H1 (cell line): ENCODE measurements around the gene LEMD1. TPM values are rescaled to one million over a fixed set of nuclear protein-coding genes. Genes with fewer than 3 reads are reported as not detected.

Experiments
- BACH1 ChIP-seq: IDR thresholded peaks from 2 replicates; pipeline ENCODE4 v1.6.1; 2012; ENCODE audit warnings: low read length, improper control_type of control experiment
- CBX8 ChIP-seq: fragments of 300-800, 300-1000 bp; sonication (generic); IDR thresholded peaks from 2 replicates; pipeline ENCODE4 v1.7.1; 2016; ENCODE audit warnings: low read depth, low read length, borderline replicate concordance
- CHD1 ChIP-seq: IDR thresholded peaks from 2 replicates; pipeline ENCODE4 v1.6.1; 2012; ENCODE audit warnings: low read depth, low read length, improper control_type of control experiment
- CHD7 ChIP-seq: fragments of 300-600 bp; sonication (generic); IDR thresholded peaks from 2 replicates; pipeline ENCODE4 v1.7.1; 2012; ENCODE audit warnings: low read length, moderate library complexity, mild to moderate bottlenecking, inconsistent platforms; ENCODE audit not compliant: insufficient replicate concordance
- E2F6 ChIP-seq: IDR thresholded peaks from 2 replicates; pipeline ENCODE4 v1.6.1; 2012; ENCODE audit warnings: inconsistent platforms
- NRF1 ChIP-seq: IDR thresholded peaks from 2 replicates; pipeline ENCODE4 v1.6.1; 2011; ENCODE audit warnings: mild to moderate bottlenecking, low read depth, low read length, improper control_type of control experiment
- POU5F1 ChIP-seq: IDR thresholded peaks from 2 replicates; pipeline ENCODE4 v1.6.1; 2011; ENCODE audit warnings: low read depth, mild to moderate bottlenecking, low read length, moderate library complexity
- RFX5 ChIP-seq: IDR thresholded peaks from 2 replicates; pipeline ENCODE4 v1.6.1; 2011; ENCODE audit warnings: low read depth, low read length, improper control_type of control experiment, borderline replicate concordance
- SIN3A ChIP-seq, 2 experiments: IDR thresholded peaks in 1 of 2; conservative IDR thresholded peaks in 1 of 2; 2 replicates each; pipeline ENCODE4 v1.6.1; 2011 to 2012; ENCODE audit warnings: low read length in 2 of 2, improper control_type of control experiment in 1 of 2, low read depth in 1 of 2, mild to moderate bottlenecking in 1 of 2
- TEAD4 ChIP-seq: IDR thresholded peaks from 2 replicates; pipeline ENCODE4 v1.6.1; 2012; ENCODE audit warnings: low read depth, low read length, inconsistent platforms, mixed read lengths
- polyA plus RNA-seq, 7 experiments: library from polyadenylated mRNA; depleted of rRNA in 3 of 7; stranded (reverse) in 5 of 7; unstranded in 2 of 7; fragments of >200 nt in 5 of 7; fragments of 200-250 nt in 2 of 7; gene quantifications; 1 replicate in 5 of 7; 2 replicates in 1 of 7; 4 replicates in 1 of 7; pipeline versions ENCODE4 v1.2.1 to v1.2.3, GENCODE V29; 2011 to 2013; ENCODE audit warnings: missing spikeins in 2 of 7, mixed read lengths in 2 of 7
- total RNA-seq: library from RNA; stranded (reverse); fragmentation: NEBNext Ultra II Directional; extraction: Animal tissue kit (Norgen Biotek cat#: 25700); gene quantifications from 2 replicates; pipeline ENCODE4 v1.2.1, GENCODE V29; 2021

The LEMD1 gene
- total and polyA plus RNA-seq, 2 of the 8 experiments (the other 6 are each of a cell fraction or from before 2014, with no cell fraction given) = 10.0 to 10.5 TPM

GRCh38 chr1:205332015-205332791 is 89.7 kb downstream of the LEMD1 start (continued):
- TF ChIP-seq CHD7 (no peak), RFX5 (no peak), CHD1 (no peak), SIN3A (conservative IDR thresholded peaks at IDR 0.05 in 1 of 2, IDR thresholded peaks at IDR 0.05 in 1 of 2; ENCODE audit: low read depth in 1 of 2, low read length in 2 of 2) (no peak), BACH1 (no peak), CBX8 (no peak), E2F6 (no peak), NRF1 (no peak), TEAD4 (no peak), POU5F1 (no peak)
